HG02798 (cell line): ENCODE data around the gene KCNMB1.
"Not testable (repeated sequence)": the region's sequence is repeated elsewhere in the genome, so short reads cannot be mapped to it uniquely, and the experiment has no call there.

Experiments
- ATAC-seq: cut with Tn5 transposase; IDR thresholded peaks from one replicate; pipeline ENCODE4 v1.9.1; 2021; ENCODE audit warnings: mild to moderate bottlenecking; ENCODE audit not compliant: unreplicated experiment, poor library complexity

The KCNMB1 gene

GRCh38 chr5:170380361-170380951 is 8.7 kb downstream of the KCNMB1 start:
- no peak for ATAC-seq

GRCh38 chr5:170378740-170379139 is 10.4 kb downstream of the KCNMB1 start:
- ATAC-seq = no peak

GRCh38 chr5:170377027-170377426 is 12.1 kb downstream of the KCNMB1 start:
- no peak for ATAC-seq

GRCh38 chr5:170376526-170376925 is 12.6 kb downstream of the KCNMB1 start:
- ATAC-seq = not testable (repeated sequence)

- ATAC-seq = no peak
Observed at GRCh38 chr5:170375283-170375682, 13.9 kb downstream of the KCNMB1 start.

GRCh38 chr5:170372971-170373370 is 16.2 kb downstream of the KCNMB1 start:
- ATAC-seq = no peak

- no peak for ATAC-seq
Observed at GRCh38 chr5:170368586-170368985, 20.6 kb downstream of the KCNMB1 start.

- ATAC-seq = no peak
Observed at GRCh38 chr5:170366276-170366675, 22.9 kb downstream of the KCNMB1 start.

- no peak for ATAC-seq
Observed at GRCh38 chr5:170365831-170366230, 23.3 kb downstream of the KCNMB1 start.

GRCh38 chr5:170365011-170365410 is 24.2 kb downstream of the KCNMB1 start:
- ATAC-seq = no peak

GRCh38 chr5:170363671-170364070 is 25.5 kb downstream of the KCNMB1 start:
- ATAC-seq = no peak

GRCh38 chr5:170362656-170363055 is 26.5 kb downstream of the KCNMB1 start:
- no peak for ATAC-seq

- no peak for ATAC-seq
Observed at GRCh38 chr5:170362102-170362501, 27.1 kb downstream of the KCNMB1 start.

GRCh38 chr5:170361616-170362015 is 27.6 kb downstream of the KCNMB1 start:
- ATAC-seq = no peak

GRCh38 chr5:170361116-170361515 is 28.1 kb downstream of the KCNMB1 start:
- ATAC-seq = no peak

GRCh38 chr5:170360709-170361108 is 28.5 kb downstream of the KCNMB1 start:
- no peak for ATAC-seq

- no peak for ATAC-seq
Observed at GRCh38 chr5:170357955-170358444, 31.2 kb downstream of the KCNMB1 start.

- no peak for ATAC-seq
Observed at GRCh38 chr5:170355601-170356098, 33.5 kb downstream of the KCNMB1 start.

- ATAC-seq = no peak
Observed at GRCh38 chr5:170353961-170354360, 35.2 kb downstream of the KCNMB1 start.

GRCh38 chr5:170353011-170353761 is 36.0 kb downstream of the KCNMB1 start:
- no peak for ATAC-seq

- ATAC-seq = no peak
Observed at GRCh38 chr5:170348137-170348633, 41.0 kb downstream of the KCNMB1 start.
